Trophoblast cell (in vitro differentiated cells and primary cell): ENCODE results near the gene ANKS1B.

ENCODE experiments used
- DNase-seq, 2 donors: peaks; one replicate each; pipeline ENCODE4 v3.0.0-alpha.2; 2016
- H2AFZ ChIP-seq: 2 replicates; pipeline ENCODE4 v1.6.1; 2013; ENCODE audit warnings: low read length, moderate library complexity, mild to moderate bottlenecking; ENCODE audit not compliant: insufficient read depth, poor library complexity
- H2AK5ac ChIP-seq: 2 replicates; pipeline ENCODE4 v1.6.1; 2013; ENCODE audit warnings: mild to moderate bottlenecking, low read length
- H2BK120ac ChIP-seq: 2 replicates; pipeline ENCODE4 v1.6.1; 2013; ENCODE audit warnings: low read length, mild to moderate bottlenecking, moderate library complexity; ENCODE audit not compliant: insufficient read depth, poor library complexity
- H2BK12ac ChIP-seq: 2 replicates; pipeline ENCODE4 v1.6.1; 2013; ENCODE audit warnings: mild to moderate bottlenecking, low read length, moderate library complexity
- H2BK5ac ChIP-seq: 2 replicates; pipeline ENCODE4 v1.6.1; 2013; ENCODE audit warnings: low read length, low read depth, moderate library complexity, mild to moderate bottlenecking; ENCODE audit not compliant: poor library complexity
- H3K14ac ChIP-seq: 2 replicates; pipeline ENCODE4 v1.6.1; 2013; ENCODE audit warnings: mild to moderate bottlenecking, low read length
- H3K18ac ChIP-seq: 2 replicates; pipeline ENCODE4 v1.6.1; 2013; ENCODE audit warnings: mild to moderate bottlenecking, low read length
- H3K23ac ChIP-seq: 2 replicates; pipeline ENCODE4 v1.6.1; 2013; ENCODE audit warnings: low read length
- H3K27ac ChIP-seq: 2 replicates; pipeline ENCODE4 v1.5.1; 2013; ENCODE audit warnings: low read depth, mild to moderate bottlenecking, inconsistent platforms, low read length, moderate library complexity
- H3K27me3 ChIP-seq: 2 replicates; pipeline ENCODE4 v1.6.1; 2013; ENCODE audit warnings: inconsistent platforms, mild to moderate bottlenecking, low read length, moderate library complexity; ENCODE audit not compliant: insufficient read depth
- H3K36me3 ChIP-seq, 2 experiments: 1 replicate in 1 of 2; 2 replicates in 1 of 2; pipeline ENCODE4 v1.6.1; 2013; ENCODE audit warnings: low read length in 2 of 2, mild to moderate bottlenecking in 2 of 2, moderate library complexity in 1 of 2; ENCODE audit not compliant: insufficient read depth in 2 of 2, control insufficient read depth in 1 of 2
- H3K4ac ChIP-seq: 2 replicates; pipeline ENCODE4 v1.6.1; 2013; ENCODE audit warnings: low read depth, mild to moderate bottlenecking, low read length, moderate library complexity
- H3K4me1 ChIP-seq, 2 experiments: 1 replicate in 1 of 2; 2 replicates in 1 of 2; pipeline ENCODE4 v1.6.1; 2013; ENCODE audit warnings: low read length in 2 of 2, mild to moderate bottlenecking in 2 of 2, moderate library complexity in 1 of 2; ENCODE audit not compliant: insufficient read depth in 2 of 2, control insufficient read depth in 1 of 2
- H3K4me2 ChIP-seq: 2 replicates; pipeline ENCODE4 v1.6.1; 2013; ENCODE audit warnings: inconsistent platforms, mild to moderate bottlenecking, low read length, moderate library complexity
- H3K4me3 ChIP-seq: 2 replicates; pipeline ENCODE4 v1.5.1; 2013; ENCODE audit warnings: mild to moderate bottlenecking, low read depth, low read length, inconsistent platforms
- H3K79me1 ChIP-seq: one replicate; pipeline ENCODE4 v1.6.1; 2013; ENCODE audit warnings: low read length
- H3K79me2 ChIP-seq: 2 replicates; pipeline ENCODE4 v1.6.1; 2013; ENCODE audit warnings: low read length, mild to moderate bottlenecking; ENCODE audit not compliant: control insufficient read depth, insufficient read depth, poor library complexity
- H3K9ac ChIP-seq: 2 replicates; pipeline ENCODE4 v1.6.1; 2013; ENCODE audit warnings: mild to moderate bottlenecking, low read length
- H3K9me3 ChIP-seq: 2 replicates; pipeline ENCODE4 v1.6.1; 2013; ENCODE audit warnings: low read depth, mild to moderate bottlenecking, control low read depth, inconsistent platforms, low read length; ENCODE audit not compliant: insufficient read depth
- H4K12ac ChIP-seq: 2 replicates; pipeline ENCODE4 v1.6.1; 2013; ENCODE audit warnings: low read depth, mild to moderate bottlenecking, low read length, moderate library complexity
- H4K8ac ChIP-seq: 2 replicates; pipeline ENCODE4 v1.6.1; 2013; ENCODE audit warnings: low read depth, mild to moderate bottlenecking, low read length, moderate library complexity
- H4K91ac ChIP-seq: one replicate; pipeline ENCODE4 v1.6.1; 2013; ENCODE audit warnings: low read depth, mild to moderate bottlenecking, low read length, moderate library complexity
- WGBS: extraction: QIAGEN DNeasy Blood & Tissue Kit; methylation state at CpG from one replicate; pipeline ENCODE4 v1.1.7; 2013; ENCODE audit warnings: missing lambda C conversion rate; ENCODE audit not compliant: insufficient read length, insufficient coverage; ENCODE audit errors: extremely low coverage; 5-methylcytosine and 5-hydroxymethylcytosine counted together

Gene ANKS1B

DNA sequence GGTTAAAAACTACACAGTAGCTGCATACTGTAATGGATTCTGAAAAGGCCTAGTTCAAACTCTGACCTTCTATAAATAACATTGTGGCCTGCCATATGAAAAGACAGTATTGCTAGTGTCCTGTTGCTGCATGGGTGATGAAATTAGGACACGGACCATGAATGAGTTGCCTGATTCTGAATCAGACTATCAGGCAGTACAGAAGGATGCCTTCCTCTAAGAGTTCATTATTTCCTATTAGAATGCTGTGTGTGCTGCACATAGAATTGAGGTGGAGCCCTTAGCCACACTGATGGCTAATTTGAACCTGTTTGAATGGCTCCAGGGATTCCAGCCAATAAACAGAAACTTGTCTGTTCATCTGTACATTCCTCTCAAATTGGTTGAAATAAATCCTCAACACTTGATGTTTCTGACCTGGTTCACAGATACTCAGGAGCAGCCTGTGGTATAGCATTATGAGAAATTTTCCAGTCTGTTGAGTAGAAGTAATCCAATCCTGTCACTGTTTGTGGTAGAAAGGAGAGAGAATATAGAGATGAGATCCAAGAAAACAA lies 856.4 kb downstream of the ANKS1B start:
- Histone ChIP-seq H3K79me1 (no peaks in the 10 kb centered on the region), H4K91ac (no peak overlapping the region), H2BK5ac (no peak overlapping the region), H2AFZ (no peak overlapping the region), H3K4ac (no peak overlapping the region), H3K18ac (no peak overlapping the region), H2BK12ac (no peak overlapping the region), H2BK120ac (no peak overlapping the region), H3K4me2 (no peak overlapping the region), H3K9ac (no peak overlapping the region), H3K27me3 (no peaks in the 10 kb centered on the region), H4K8ac (no peak overlapping the region), H3K14ac (no peak overlapping the region), H3K79me2 (no peaks in the 10 kb centered on the region), H3K36me3 (no peaks in the 10 kb centered on the region), H3K4me3 (no peak overlapping the region), H3K4me1 (no peaks in the 10 kb centered on the region), H2AK5ac (no peak overlapping the region), H3K27ac (no peak overlapping the region), H3K23ac (no peak overlapping the region), H4K12ac (no peak overlapping the region), H3K9me3 (no peaks in the 10 kb centered on the region)
- DNase-seq, result no peak
- no CpG with 5 or more reads among the region's 1 CpG for WGBS

DNA sequence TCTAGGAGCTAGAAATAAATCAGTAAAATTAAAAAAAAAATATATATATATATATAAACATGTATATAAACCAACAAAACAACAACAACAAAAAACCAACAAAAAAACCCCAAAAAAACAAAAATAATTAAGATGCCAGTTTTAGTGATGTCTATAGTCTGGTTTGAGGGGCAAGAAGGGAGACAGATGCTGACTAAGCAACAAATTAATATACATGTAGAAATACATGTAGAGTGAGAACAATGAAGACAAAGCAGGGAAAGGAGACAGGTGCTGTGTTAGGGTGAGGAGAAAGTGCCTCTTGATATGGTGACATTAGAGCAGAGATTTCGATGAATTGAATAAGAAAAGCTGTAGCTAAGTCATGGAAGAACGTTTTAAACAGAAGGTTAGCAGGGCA lies 861.8 kb downstream of the ANKS1B start:
- H4K8ac ChIP-seq, result no peak overlapping the region
- no peak overlapping the region for H2BK12ac ChIP-seq
- no peak overlapping the region for H3K9ac ChIP-seq
- no peaks in the 10 kb centered on the region for H3K36me3 ChIP-seq
- no peak overlapping the region for H3K18ac ChIP-seq
- H3K23ac ChIP-seq, result no peak overlapping the region
- H3K4ac ChIP-seq, result no peak overlapping the region
- no peak overlapping the region for H3K4me3 ChIP-seq
- no peak overlapping the region for H2AFZ ChIP-seq
- H4K91ac ChIP-seq, result no peak overlapping the region
- no CpG with 5 or more reads among the region's 2 CpGs for WGBS
- H3K14ac ChIP-seq, result no peak overlapping the region
- H3K4me2 ChIP-seq, result no peak overlapping the region
- no peaks in the 10 kb centered on the region for H3K27me3 ChIP-seq
- H3K27ac ChIP-seq, result no peak overlapping the region
- no peaks in the 10 kb centered on the region for H3K4me1 ChIP-seq
- no peaks in the 10 kb centered on the region for H3K9me3 ChIP-seq
- no peaks in the 10 kb centered on the region for H3K79me2 ChIP-seq
- H2AK5ac ChIP-seq, result no peak overlapping the region
- H3K79me1 ChIP-seq, result no peaks in the 10 kb centered on the region
- no peak for DNase-seq
- H2BK5ac ChIP-seq, result no peak overlapping the region
- H4K12ac ChIP-seq, result no peak overlapping the region
- H2BK120ac ChIP-seq, result no peak overlapping the region

DNA sequence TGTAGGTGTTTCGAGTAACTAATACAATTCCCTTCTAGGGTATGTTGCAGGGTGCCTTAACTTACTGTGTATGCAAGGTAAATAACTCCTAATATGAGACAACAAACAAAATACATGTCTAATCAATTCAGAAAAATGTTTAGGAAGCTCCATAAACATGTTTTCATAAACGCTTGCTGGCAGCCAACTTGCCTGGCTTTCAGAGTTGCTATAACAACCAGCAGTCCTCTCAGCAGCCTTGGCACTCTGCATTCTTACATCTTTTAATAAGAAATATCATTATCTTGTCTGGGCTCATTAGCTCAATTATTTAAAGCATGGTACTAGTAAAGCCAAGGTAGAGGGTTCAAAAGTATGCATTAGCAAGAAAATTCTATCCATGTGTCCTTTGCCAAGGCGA lies 862.2 kb downstream of the ANKS1B start:
- Histone ChIP-seq H4K8ac (no peak overlapping the region), H4K12ac (no peak overlapping the region), H3K14ac (no peak overlapping the region), H2AK5ac (no peak overlapping the region), H3K79me2 (no peaks in the 10 kb centered on the region), H2AFZ (no peak overlapping the region), H3K79me1 (no peaks in the 10 kb centered on the region), H3K36me3 (no peaks in the 10 kb centered on the region), H3K23ac (no peak overlapping the region), H3K27me3 (no peaks in the 10 kb centered on the region), H2BK120ac (no peak overlapping the region), H3K9me3 (no peaks in the 10 kb centered on the region), H3K4me3 (no peak overlapping the region), H4K91ac (no peak overlapping the region), H3K4ac (no peak overlapping the region), H2BK5ac (no peak overlapping the region), H3K4me1 (no peaks in the 10 kb centered on the region), H3K9ac (no peak overlapping the region), H3K18ac (no peak overlapping the region), H3K27ac (no peak overlapping the region), H2BK12ac (no peak overlapping the region), H3K4me2 (no peak overlapping the region)
- WGBS, result no CpG with 5 or more reads among the region's 3 CpGs
- no peak for DNase-seq

DNA sequence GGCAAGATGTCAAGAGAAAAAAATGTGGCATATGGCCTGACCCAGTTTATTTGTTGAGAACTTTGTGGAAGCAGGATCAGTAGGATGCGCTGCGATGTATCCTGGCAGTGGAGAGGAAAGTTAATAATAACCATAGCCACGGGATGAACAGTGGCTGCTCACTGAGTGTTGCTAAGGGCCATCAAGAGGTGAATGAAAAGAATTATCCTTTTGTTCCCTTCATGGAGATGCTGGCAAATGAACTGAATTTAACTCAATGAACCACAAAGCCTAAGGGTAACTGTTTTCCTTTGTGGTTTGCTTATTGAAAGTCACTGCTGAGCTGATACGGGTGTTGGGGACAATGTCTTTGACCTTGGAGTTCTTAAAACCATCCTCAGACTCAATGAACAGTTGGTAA lies 863.2 kb downstream of the ANKS1B start:
- no peaks in the 10 kb centered on the region for H3K4me1 ChIP-seq
- H3K9ac ChIP-seq, result no peak overlapping the region
- no peak for DNase-seq
- H3K4me3 ChIP-seq, result no peak overlapping the region
- H2AK5ac ChIP-seq, result no peak overlapping the region
- H3K27me3 ChIP-seq, result no peaks in the 10 kb centered on the region
- H3K18ac ChIP-seq, result no peak overlapping the region
- WGBS, result no CpG with 5 or more reads among the region's 4 CpGs
- H2BK12ac ChIP-seq, result no peak overlapping the region
- H3K36me3 ChIP-seq, result no peaks in the 10 kb centered on the region
- no peaks in the 10 kb centered on the region for H3K9me3 ChIP-seq
- no peak overlapping the region for H2BK5ac ChIP-seq
- no peak overlapping the region for H3K23ac ChIP-seq
- H3K4me2 ChIP-seq, result no peak overlapping the region
- H3K14ac ChIP-seq, result no peak overlapping the region
- no peak overlapping the region for H3K27ac ChIP-seq
- H2AFZ ChIP-seq, result no peak overlapping the region
- no peak overlapping the region for H4K12ac ChIP-seq
- no peak overlapping the region for H3K4ac ChIP-seq
- no peaks in the 10 kb centered on the region for H3K79me1 ChIP-seq
- no peak overlapping the region for H4K8ac ChIP-seq
- no peaks in the 10 kb centered on the region for H3K79me2 ChIP-seq
- no peak overlapping the region for H2BK120ac ChIP-seq
- no peak overlapping the region for H4K91ac ChIP-seq
